ENCODE measurements around the gene CD1B.
"Not testable (repeated sequence)": the region's sequence is repeated elsewhere in the genome, so short reads cannot be mapped to it uniquely, and the experiment has no call there.

CD1B gene

DNA sequence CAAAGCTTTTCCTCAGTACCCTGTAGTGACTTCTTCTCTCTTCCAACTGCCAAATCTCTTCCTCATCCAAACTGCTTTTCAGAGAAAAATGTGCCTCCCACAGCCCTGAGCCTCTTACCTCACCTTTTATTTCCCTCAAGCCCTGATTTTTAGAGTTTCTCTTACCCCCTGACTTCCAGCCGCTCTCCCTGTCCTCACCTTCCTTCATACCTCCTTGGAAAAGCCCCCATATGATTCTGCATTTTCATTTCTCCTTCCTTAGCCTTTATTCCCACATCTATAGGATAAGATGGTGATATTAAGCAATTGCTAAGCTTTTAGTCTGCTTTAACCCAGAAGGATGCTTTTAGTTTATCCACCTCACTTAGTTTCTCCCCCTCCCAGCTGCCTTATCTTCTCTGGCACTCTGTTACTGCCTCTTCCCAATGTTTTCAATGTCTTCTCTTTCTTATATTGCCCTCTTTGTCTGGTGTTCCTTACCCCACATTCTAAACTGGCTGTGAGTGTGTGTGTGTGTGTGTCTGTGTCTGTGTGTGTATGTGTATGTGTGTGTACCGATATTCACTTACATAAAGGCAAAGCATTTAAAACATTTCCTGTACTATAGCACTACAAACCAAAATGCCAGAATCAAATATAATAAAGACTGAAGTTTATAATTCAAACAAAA lies at the start of gene CD1B:
Gene CD1B (minus strand): TSS at position 51 of the 670 bp plus-strand sequence. CDS start 108 bp downstream, outside the sequence.
- no peak for DNase-seq (ENCODE audit: low spot score)

DNA sequence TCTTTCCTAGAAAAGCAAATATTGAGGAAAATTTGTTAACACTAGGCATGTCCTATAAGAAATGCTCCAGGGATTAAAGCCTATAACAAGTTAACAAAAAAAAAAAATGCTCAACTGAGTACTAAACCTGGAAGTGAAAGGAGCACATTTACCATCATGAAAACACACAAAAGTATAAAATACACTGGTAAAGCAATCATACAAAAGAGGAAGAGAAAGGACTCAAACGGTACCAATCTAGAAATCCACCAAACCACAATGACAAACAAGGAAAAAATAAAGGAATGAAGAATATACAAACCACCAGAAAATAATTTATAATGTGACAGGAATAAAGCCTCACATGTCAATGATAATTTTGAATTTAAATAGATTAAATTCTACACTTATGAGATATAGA lies 43.5 kb upstream of the CD1B start:
- DNase-seq (ENCODE audit: low spot score) = no peak

DNA sequence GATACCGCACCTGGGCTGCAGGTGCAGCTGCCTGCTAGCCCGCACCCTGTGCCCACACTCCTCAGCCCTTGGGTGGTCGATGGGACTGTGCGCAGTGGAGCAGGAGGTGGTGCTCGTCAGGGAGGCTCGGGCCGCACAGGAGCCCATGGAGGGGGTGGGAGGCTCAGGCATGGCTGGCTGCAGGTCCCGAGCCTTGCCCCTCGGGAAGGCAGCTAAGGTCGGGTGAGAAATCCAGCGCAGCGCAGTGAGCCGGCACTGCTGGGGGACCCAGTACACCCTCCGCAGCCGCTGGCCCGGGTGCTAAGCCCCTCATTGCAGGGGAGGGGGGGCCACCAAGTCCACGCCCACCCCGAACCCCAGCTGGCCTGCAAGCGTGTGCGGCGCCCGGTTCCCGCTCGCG lies 42.8 kb upstream of the CD1B start:
- not testable (repeated sequence) for DNase-seq (ENCODE audit: low spot score)

DNA sequence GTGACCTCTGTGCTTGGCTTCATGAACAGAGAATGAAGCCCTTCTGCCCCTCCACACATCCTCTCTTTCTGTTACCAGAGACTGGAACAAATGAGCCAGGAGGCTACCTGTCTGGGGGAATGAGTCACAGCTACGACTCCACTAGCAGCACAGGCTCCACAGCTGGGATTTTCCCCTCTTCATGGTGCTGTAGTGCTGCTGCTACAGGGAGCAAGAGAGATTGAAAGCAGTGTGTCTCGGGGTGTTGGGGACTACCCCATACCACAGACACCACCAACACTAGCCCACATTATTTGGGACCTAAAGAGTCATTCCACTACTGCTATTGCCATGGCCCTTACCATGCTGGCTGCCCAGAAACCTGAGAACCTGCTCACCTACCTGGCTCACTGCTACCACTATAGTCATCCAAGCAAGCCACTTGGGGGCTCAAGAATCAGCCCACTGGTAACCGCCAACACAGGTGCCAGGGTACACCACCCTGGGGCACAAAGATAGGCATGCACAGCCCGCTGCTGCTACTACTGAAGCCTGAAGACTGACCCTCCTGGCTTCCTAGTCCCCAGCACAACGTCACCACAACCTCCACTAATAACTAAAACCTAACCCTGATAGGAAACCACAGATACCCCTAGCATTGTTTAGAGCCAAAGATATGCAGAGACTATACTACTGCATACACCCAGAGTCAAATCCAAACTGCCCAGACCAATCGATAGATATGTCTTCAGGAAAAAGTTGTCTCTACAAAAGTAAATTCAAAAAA lies 40.0 kb upstream of the CD1B start:
- no peak for DNase-seq (ENCODE audit: low spot score)

DNA sequence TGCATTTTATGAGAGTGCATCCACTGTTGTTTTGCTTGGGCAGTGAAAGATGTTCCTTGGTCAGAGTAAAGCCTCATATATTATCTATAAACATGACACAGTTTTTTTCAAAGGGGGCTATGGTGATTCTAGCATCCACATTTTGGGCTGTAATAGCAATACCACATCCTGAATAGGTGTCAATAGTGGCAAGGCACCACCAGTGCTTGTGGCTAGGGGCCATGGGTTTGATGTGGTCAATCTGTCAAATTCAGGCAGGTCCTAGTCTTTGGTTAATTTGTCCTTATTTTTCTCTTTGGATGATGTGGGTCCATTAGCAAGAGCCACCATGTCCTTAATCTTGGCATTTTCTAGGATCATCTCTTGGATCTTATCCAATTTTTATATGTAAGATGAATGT lies 35.5 kb upstream of the CD1B start:
- no peak for DNase-seq (ENCODE audit: low spot score)

DNA sequence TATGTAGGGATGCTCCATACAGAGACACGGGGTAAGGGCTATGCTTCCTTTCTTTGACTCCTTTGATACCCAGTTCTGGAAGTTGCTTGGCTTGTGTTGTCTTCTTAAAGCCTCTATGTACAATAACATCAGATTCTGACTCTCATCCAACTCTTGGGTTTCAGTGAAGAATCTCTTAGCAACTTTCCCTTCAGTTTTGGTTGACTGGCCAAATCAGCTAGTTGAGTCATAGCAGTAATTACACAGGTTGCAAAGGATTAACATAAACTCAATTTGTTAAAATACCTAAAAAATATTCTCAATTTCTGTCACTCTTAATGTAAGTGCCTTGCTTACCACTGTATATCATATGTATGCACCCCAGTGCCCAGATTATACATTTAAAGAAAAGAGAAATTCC lies 31.6 kb upstream of the CD1B start:
- DNase-seq (ENCODE audit: low spot score) = no peak

DNA sequence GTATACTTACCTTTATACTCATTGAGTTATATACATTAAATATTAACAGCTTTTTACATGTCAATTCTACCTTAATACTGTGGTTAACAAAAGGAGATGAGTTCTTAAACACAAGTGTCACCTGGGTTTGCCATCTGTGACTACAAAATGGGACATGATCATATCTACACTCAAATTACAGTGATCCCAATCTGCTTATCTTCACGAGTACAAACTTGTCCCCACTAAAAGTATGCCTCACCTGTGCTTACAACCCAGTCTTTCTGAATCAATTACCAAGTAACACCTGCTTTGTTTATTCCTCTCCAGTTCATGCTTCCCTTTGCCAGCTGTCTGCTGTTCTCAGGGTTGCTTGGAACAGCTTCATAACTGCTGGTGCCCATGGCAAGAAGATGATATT lies 31.2 kb upstream of the CD1B start:
- DNase-seq (ENCODE audit: low spot score) = no peak

DNA sequence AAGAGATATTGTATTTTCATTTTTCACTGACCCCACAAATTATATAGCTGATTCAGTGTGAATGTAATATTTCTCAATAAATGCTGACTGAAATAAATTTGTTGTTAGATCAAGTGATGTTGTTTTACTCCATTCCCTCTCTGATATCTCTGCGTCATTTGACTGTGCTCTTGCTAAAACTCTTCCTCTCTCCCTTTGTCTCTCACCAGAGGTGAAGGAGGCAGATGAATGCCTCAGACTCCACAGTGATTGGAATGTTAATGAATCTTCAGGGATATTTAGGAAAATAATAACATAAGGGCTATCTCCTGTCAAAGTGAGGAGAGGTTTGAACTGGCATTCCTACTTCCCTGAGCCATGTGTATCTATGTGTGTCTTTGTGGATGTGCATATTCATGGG lies 26.1 kb upstream of the CD1B start:
- DNase-seq (ENCODE audit: low spot score) = no peak

DNA sequence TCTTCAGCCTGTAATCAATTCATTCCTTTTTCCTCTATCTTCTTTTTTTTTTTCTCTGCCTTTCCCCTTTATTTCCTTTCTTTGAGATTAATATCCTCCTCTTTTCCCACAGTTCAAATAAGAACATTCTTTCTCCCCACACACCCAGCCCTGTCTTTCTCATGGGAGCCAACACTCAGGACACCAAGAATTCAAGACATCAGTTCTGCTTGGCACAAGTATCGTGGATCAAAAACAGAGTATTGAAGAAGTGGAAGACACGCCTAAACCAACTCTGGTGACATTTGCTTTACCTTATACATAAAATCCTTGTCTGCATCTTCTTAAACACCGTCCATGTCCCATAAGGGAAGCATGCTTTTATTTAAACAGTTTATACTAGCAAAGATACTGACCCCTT lies 25.3 kb upstream of the CD1B start:
- no peak for DNase-seq (ENCODE audit: low spot score)

DNA sequence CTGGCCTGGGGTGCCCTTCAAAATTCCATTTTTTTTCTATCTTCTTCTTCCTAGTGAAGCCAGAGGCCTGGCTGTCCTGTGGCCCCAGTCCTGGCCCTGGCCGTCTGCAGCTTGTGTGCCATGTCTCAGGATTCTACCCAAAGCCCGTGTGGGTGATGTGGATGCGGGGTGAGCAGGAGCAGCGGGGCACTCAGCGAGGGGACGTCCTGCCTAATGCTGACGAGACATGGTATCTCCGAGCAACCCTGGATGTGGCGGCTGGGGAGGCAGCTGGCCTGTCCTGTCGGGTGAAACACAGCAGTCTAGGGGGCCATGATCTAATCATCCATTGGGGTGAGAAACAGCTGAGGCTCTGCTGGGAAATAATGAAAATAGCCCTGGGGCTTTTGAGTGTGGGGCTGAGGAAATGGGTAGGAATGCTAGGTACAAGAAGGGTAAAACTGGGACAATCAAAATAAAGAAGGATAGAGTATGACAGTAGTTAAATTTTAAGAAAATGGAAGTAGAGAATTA lies 24.5 kb upstream of the CD1B start:
- no peak for DNase-seq (ENCODE audit: low spot score)

DNA sequence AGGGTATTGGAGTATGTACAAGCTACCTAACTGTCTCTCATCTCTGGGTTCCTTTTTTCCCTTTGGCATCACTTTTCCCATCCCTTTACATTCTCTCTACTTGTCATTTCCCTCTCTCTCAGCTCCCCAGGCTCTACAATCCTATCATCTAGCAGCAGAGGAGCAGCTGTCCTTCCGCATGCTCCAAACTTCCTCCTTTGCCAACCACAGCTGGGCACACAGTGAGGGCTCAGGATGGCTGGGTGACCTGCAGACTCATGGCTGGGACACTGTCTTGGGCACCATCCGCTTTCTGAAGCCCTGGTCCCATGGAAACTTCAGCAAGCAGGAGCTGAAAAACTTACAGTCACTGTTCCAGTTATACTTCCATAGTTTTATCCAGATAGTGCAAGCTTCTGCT lies 22.9 kb upstream of the CD1B start:
- no peak for DNase-seq (ENCODE audit: low spot score)

DNA sequence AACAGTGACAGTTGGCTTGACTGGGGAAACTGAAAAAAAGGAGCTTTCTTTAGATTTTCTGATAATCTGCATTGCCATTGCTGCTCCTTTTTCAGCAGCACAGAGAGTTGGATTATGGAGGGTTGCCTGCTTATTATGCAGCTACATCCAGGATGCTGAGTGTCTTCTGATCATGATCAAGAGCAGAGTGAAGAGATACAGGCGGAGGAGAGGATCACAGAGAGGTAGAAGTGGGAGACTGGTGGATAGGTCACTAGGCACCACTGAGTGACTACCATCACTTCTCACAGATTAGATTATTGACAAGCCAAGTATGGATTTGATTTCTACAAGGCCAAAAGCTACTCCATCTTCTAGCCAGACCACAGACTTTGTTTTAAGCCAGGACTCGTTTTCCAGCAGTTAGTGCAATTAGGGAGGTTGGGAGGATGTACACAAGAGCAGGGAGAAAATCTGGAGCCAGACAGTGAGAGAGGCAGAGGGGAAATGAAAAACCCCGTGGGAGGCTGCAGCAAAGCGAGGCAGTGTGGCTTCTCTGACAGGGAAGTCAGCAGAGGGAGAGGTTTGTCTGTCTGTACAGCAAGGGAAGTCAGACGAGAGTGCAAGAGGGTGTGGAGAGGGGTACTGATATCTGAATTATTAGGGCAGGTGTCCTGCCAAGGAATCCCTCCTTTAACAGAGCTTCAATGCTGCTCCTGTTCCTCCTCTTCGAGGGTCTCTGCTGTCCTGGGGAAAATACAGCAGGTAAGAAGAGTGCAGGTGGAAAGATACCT lies 22.2 kb upstream of the CD1B start, which contains the start of gene CD1E:
Gene CD1E (plus strand): TSS at position 592 of the 773 bp plus-strand sequence. CDS start 95 bp downstream, at position 687.
- no peak for DNase-seq (ENCODE audit: low spot score)

DNA sequence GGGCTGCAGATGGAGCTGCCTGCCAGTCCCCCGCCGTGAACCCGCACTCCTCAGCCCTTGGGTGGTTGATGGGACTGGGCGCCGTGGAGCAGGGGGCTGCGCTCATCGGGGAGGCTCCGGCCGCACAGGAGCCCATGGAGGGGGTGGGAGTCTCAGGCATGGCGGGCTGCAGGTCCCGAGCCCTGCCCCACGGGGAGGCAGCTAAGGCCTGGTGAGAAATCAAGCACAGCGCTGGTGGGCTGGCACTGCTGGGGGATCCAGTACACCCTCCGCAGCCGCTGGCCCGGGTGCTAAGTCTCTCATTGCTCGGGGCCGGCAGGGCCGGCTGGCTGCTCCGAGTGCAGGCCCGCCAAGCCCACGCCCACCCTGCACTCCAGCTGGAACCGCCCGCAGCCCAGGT lies 17.6 kb upstream of the CD1B start:
- DNase-seq (ENCODE audit: low spot score) = not testable (repeated sequence)

DNA sequence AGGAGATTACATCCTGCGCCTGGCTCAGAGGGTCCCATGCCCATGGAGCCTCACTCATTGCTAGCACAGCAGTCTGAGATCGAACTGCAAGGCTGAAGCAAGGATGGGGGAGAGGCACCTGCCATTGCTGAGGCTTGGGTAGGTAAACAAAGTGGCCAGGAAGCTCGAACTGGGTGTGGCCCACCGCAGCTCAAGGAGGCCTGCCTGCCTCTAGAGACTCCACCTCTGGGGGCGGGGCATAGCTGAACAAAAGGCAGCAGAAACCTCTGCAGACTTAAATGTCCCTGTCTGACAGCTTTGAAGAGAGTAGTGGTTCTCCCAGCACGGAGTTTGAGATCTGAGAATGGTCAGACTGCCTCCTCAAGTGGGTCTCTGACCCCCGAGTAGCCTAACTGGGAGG lies 5.1 kb upstream of the CD1B start:
- DNase-seq (ENCODE audit: low spot score) = not testable (repeated sequence)

DNA sequence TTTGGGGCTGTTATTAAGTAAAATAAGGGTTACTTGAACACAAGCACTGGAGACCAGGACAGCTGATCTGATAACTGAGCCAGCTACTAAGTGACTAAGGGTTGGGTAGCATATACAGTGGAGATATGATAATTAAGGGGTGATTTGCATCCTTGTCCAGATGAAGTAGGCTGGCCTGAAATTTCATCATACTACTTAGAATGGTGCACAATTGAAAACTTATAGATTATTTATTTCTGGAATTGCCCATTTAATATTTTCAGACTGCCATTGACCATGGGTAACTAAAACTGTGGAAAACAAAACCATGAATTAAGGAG lies 3.8 kb upstream of the CD1B start:
- DNase-seq (ENCODE audit: low spot score) = no peak

DNA sequence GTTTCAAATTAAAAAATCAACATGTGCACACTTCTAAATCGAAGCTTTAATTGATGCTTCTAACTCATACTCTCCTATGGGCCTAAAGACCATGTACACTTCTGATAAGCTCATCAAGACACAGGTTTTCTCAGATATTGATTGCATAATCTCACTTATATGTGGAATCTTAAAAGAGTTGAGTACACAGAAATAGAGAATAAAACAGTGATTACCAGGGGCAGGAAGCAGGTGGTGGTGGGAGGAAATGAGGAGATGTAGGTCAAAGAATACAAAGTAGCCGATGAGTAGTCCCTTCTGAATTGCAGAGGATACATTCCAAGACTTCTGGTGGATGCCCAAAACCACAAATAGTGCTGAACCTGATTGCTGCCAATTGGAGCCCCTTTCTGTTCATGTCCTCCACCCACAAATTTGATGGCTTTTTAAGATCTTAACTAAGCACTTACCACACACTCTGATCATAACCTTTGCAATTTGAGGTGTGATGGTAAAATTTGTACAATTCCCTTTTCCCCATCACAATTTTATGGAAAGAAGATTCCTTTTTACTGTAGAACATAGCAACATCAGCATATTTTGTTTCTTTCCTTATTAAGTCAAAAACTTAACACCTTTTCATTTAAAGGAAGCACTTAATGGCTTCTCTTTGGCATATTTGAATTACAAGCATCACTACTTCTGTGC lies 3.3 kb upstream of the CD1B start:
- DNase-seq (ENCODE audit: low spot score) = no peak

DNA sequence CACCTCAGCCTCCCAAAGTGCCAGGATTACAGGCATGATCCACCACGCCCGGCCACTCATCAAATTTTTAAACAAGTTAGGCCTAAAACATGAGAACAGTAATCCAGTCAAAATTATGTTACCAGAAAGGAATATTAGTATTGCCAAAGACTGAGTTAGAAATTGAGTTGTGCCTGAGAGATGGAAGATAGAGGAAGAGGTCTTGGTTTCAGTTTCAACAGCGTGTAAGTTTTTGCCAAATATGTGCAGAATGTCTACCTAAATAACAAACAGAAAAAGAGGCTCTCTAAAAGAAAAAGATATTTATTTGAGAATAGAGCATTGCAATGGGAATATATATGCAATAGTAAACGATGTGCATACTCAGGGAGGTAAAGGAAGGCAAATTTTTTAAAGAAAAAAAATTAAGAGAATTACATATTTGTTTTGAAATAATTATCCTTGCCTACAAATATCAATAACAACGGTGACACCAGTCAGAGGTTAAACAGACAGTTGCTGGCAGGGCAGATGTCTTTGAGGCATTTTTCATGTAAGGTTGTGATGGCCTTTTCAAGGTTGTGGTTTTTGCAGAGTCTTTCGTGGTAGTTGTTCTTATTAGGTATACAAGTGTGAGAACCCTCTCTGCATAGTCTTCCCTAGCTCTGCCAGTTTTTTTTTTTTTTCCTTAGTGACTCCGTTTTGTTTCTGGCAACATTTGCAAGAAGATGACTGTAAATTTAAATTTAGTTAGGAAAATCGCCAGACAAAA lies 2.2 kb upstream of the CD1B start:
- DNase-seq (ENCODE audit: low spot score) = no peak

DNA sequence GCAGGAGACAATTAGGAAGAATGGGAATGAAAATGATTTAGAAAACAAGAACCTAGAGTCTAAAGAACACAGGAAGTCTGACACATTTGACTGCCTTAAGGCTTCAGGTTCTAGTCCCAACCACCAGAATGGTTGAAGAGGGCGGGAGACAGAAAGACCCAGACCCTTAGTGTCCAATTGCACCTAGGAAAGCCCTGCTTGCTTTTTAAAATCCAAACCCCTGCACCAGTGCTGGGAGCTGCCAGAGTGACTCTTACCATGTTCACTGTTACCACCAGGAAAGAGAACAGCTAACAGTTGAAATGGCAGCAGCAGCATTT lies 265 bp downstream of the CD1B start:
- DNase-seq (ENCODE audit: low spot score) = no peak

DNA sequence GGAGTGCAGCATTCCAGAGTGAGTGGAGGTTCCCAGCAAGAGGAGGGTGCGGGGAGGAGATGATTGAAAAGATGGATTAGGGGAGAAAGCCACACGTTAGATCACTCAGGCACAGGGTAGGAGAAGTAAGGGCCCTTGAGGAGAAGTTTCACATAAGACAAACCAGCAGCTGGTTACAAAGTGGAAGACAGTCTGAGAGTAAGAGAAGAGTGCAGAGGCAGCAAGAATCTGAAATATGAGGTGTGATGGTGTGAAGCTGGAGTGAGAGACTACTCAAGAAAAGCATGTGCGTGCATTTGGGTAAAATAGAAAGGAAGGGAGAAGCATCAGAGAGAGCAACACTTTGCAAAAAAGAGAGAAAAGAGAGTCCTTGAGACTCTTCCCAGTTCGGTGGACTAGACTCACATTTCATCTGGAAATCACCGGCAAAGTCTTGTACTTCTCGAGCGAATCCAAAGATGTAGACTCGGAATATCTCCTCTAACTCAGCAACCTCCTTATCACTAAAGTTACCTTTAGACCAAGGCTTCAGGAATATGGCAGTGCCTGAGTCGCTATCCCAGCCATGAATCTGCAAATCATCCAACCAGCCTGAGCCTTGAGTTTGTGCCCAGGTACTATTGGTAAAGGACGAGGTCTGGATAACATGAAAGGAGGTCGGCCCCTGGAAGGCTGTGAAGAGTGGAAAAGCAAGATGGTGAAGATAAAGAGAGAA lies 783 bp downstream of the CD1B start:
- DNase-seq (ENCODE audit: low spot score) = no peak

DNA sequence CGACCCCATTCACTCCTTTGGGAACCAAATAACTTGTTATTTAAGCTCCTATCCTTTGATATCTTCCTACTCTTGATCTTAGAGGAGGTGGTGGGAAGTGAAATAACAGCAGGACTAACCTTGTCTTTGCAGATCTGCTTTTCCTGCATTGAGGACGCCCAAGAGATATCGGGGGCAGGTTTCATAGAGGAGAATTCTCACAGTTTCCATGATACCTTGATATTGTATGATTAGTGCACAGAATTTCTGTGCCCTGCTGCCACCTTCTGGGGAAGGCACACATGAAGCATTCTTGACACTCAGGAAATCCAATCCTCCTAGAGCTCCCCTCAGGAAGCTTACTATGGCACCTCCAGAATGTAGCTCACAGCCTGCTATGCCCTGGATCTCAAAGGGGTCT lies 1.6 kb downstream of the CD1B start:
- no peak for DNase-seq (ENCODE audit: low spot score)

DNA sequence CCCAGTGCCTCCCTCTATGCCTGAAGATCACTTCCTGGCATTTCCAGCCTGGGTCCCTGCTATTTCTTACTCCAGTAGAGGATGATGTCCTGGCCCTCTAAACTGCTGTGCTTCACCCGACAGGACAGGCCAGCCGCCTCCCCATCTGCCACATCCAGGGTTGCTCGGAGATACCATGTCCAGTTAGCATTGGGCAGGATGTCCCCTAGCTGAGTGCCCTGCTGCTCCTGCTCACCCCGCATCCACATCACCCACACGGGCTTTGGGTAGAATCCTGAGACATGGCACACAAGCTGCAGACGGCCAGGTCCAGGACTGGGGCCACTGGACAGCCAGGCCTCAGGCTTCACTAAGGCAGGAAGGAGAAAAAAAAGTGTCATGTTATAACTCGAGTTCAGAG lies 2.0 kb downstream of the CD1B start:
- DNase-seq (ENCODE audit: low spot score) = no peak

Data from SW480 (cell line).